GM18867 (cell line): ENCODE data around the gene PREPL.
A peak's percentile ranks its signal among the peaks of the same experiment; 100 is the strongest.
"Not testable (repeated sequence)": the region's sequence is repeated elsewhere in the genome, so short reads cannot be mapped to it uniquely, and the experiment has no call there.

Experiments used
- ATAC-seq: cut with Tn5 transposase; IDR thresholded peaks from one replicate; pipeline ENCODE4 v1.9.1; 2021; ENCODE audit warnings: mild to moderate bottlenecking, moderate library complexity; ENCODE audit not compliant: unreplicated experiment

PREPL gene

GRCh38 chr2:44361330-44362206, at the start of gene PREPL, which contains the start of gene CAMKMT:
Gene PREPL (minus strand): TSS chr2:44361494. CDS start chr2:44346342, 15,152 bp downstream.
Gene CAMKMT (plus strand): TSS chr2:44361947.
- peak; percentile 83 for ATAC-seq

- ATAC-seq: no peak
These were observed 37.1 kb upstream of the PREPL start for GRCh38 chr2:44398243-44398897.

- ATAC-seq: no peak
These were observed 36.3 kb upstream of the PREPL start for GRCh38 chr2:44397447-44398175.

GRCh38 chr2:44392338-44392943, 31.1 kb upstream of the PREPL start:
- ATAC-seq: no peak

GRCh38 chr2:44389895-44390294, 28.6 kb upstream of the PREPL start:
- no peak for ATAC-seq

GRCh38 chr2:44388877-44389276, 27.6 kb upstream of the PREPL start:
- no peak for ATAC-seq

GRCh38 chr2:44385226-44385625, 23.9 kb upstream of the PREPL start:
- ATAC-seq: not testable (repeated sequence)

- ATAC-seq: no peak
These were observed 16.2 kb upstream of the PREPL start for GRCh38 chr2:44377486-44377885.

- ATAC-seq: no peak
These were observed 11.0 kb upstream of the PREPL start for GRCh38 chr2:44372246-44372645.

GRCh38 chr2:44371445-44371844, 10.2 kb upstream of the PREPL start:
- ATAC-seq: no peak

GRCh38 chr2:44369392-44369791, 8.1 kb upstream of the PREPL start:
- no peak for ATAC-seq

GRCh38 chr2:44367591-44367990, 6.3 kb upstream of the PREPL start:
- ATAC-seq: no peak

GRCh38 chr2:44364604-44365003, 3.3 kb upstream of the PREPL start:
- ATAC-seq: no peak

- ATAC-seq: peak; percentile 20
These were observed 1.1 kb upstream of the PREPL start for GRCh38 chr2:44362207-44363015.

- peak; percentile 9 for ATAC-seq
These were observed 455 bp downstream of the PREPL start for GRCh38 chr2:44360749-44361329.

GRCh38 chr2:44358503-44358902, 2.8 kb downstream of the PREPL start:
- ATAC-seq: no peak

GRCh38 chr2:44354761-44355160, 6.5 kb downstream of the PREPL start:
- ATAC-seq: no peak

GRCh38 chr2:44352510-44352909, 8.8 kb downstream of the PREPL start:
- ATAC-seq: no peak

GRCh38 chr2:44351676-44352075, 9.6 kb downstream of the PREPL start:
- ATAC-seq: no peak

- no peak for ATAC-seq
These were observed 10.2 kb downstream of the PREPL start for GRCh38 chr2:44351088-44351487.
